ENCODE data around the gene SFTPB. TPM values are rescaled to one million over a fixed set of nuclear protein-coding genes. Genes with fewer than 3 reads are reported as not detected.

SFTPB gene
- total RNA-seq, 2 experiments from 2014 or later = not detected

GRCh38 chr2:85680707-85681371, 12.8 kb upstream of the SFTPB start:
- CTCF ChIA-PET (ENCODE audit: unreplicated experiment) = no interaction called here
- no peaks in the 10 kb centered on the region for H3K9me3 ChIP-seq (ENCODE audit: low read length)
- H3K79me2 ChIP-seq (ENCODE audit: insufficient read depth, low read depth, low read length) = no peaks in the 10 kb centered on the region
- H3K36me3 ChIP-seq (ENCODE audit: insufficient read depth, low read length) = no peaks in the 10 kb centered on the region
- H4K20me1 ChIP-seq (ENCODE audit: insufficient read depth, low read length) = no peaks in the 10 kb centered on the region
- no peak overlapping the region for H3K27ac ChIP-seq (ENCODE audit: low read depth, low read length, poor library complexity, severe bottlenecking)
- no peaks in the 10 kb centered on the region for H3K4me1 ChIP-seq (ENCODE audit: insufficient read depth, low read length, poor library complexity, severe bottlenecking)
- no peak for DNase-seq (ENCODE audit: low spot score)
- no peak overlapping the region for H3K4me3 ChIP-seq (ENCODE audit: low read depth, low read length, poor library complexity, severe bottlenecking)
- POLR2A ChIA-PET = no interaction called here
- no peak for TF ChIP-seq EZH2phosphoT487 (IDR thresholded peaks at IDR 0.05; ENCODE audit: borderline replicate concordance, low read depth, low read length)
- TF ChIP-seq CTCF (conservative IDR thresholded peaks at IDR 0.05; ENCODE audit: low read length) = no peak
- H3K4me2 ChIP-seq (ENCODE audit: low read length) = no peak overlapping the region
- H3K9me2 ChIP-seq (ENCODE audit: insufficient read depth, low read length) = no peaks in the 10 kb centered on the region
- no TSS peak for BruUV-seq (replicated peaks)
- no peak overlapping the region for H2AFZ ChIP-seq (ENCODE audit: low read length)
- intact Hi-C loops (cut with micrococcal nuclease; ENCODE audit: unreplicated experiment) = no loop called here

GRCh38 chr2:85678794-85679672, 11.0 kb upstream of the SFTPB start:
- ChIA-PET POLR2A (no interaction called here), CTCF (ENCODE audit: unreplicated experiment) (interaction anchor here (0.7 kb wide), 1 partner anchor 302 kb away, joined by 8 read pairs; no protein-coding TSS in a partner anchor)
- Histone ChIP-seq H3K4me1 (ENCODE audit: insufficient read depth, low read length, poor library complexity, severe bottlenecking) (no peaks in the 10 kb centered on the region), H2AFZ (ENCODE audit: low read length) (no peak overlapping the region), H3K9me2 (ENCODE audit: insufficient read depth, low read length) (no peaks in the 10 kb centered on the region), H3K9me3 (ENCODE audit: low read length) (no peaks in the 10 kb centered on the region), H3K36me3 (ENCODE audit: insufficient read depth, low read length) (no peaks in the 10 kb centered on the region), H4K20me1 (ENCODE audit: insufficient read depth, low read length) (no peaks in the 10 kb centered on the region), H3K4me2 (ENCODE audit: low read length) (no peak overlapping the region), H3K27ac (ENCODE audit: low read depth, low read length, poor library complexity, severe bottlenecking) (no peak overlapping the region), H3K4me3 (ENCODE audit: low read depth, low read length, poor library complexity, severe bottlenecking) (no peak overlapping the region), H3K79me2 (ENCODE audit: insufficient read depth, low read depth, low read length) (no peaks in the 10 kb centered on the region)
- intact Hi-C loops (cut with micrococcal nuclease; ENCODE audit: unreplicated experiment) = loop anchor here (2.0 kb wide), 1 partner anchor 28 kb away; no protein-coding TSS in a partner anchor
- TF ChIP-seq EZH2phosphoT487 (IDR thresholded peaks at IDR 0.05; ENCODE audit: borderline replicate concordance, low read depth, low read length) (no peak), CTCF (conservative IDR thresholded peaks at IDR 0.05; ENCODE audit: low read length) (peak; percentile 88)
- BruUV-seq (replicated peaks) = no TSS peak
- DNase-seq (ENCODE audit: low spot score) = peak; percentile 30
